HG03108 (cell line): Measurements from ENCODE around the gene NLRC3.

Experiments used
- ATAC-seq: cut with Tn5 transposase; IDR thresholded peaks from one replicate; pipeline ENCODE4 v1.9.1; 2021; ENCODE audit warnings: moderate library complexity; ENCODE audit not compliant: unreplicated experiment

Gene NLRC3

DNA sequence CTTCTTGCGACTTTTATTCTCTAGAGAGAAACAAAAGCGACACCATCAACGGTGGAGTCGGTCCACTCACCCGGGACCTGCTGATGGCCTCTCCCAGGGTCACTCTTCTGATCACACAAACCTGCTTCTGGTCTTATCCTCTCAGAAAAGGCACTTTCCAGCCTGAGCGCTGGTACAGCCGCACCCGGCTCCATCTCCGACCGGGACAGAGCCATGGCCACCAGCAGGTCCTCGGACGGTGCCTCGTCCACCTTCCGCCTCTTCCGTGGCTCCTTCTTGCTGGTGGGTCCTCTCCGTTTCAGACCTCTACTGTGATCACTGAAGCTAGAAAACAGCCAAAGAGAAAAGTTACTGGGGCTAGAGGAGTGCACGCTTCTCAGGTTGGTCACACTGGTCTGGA is 20.5 kb upstream of the NLRC3 start:
- no peak for ATAC-seq

DNA sequence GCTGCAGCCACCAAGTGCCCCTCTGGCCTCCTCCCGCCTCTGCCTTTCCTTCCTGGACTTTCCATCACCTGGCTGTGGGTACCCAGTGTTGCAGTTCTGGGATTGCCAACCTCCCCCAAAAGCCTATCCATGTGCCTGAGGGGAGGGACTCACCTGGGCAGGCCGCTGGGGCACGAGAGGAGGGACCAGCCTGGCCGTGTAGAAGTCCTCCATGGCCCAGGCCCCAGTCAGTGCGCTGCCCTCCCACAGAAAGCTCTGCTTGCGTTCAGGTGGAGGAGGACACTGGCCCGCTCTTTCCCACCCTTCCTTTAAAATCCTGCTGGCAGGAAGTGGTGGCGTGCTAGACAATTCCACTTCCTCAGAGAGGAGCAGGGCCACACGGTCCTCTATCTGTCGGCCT is 20.0 kb upstream of the NLRC3 start:
- ATAC-seq, result no peak

DNA sequence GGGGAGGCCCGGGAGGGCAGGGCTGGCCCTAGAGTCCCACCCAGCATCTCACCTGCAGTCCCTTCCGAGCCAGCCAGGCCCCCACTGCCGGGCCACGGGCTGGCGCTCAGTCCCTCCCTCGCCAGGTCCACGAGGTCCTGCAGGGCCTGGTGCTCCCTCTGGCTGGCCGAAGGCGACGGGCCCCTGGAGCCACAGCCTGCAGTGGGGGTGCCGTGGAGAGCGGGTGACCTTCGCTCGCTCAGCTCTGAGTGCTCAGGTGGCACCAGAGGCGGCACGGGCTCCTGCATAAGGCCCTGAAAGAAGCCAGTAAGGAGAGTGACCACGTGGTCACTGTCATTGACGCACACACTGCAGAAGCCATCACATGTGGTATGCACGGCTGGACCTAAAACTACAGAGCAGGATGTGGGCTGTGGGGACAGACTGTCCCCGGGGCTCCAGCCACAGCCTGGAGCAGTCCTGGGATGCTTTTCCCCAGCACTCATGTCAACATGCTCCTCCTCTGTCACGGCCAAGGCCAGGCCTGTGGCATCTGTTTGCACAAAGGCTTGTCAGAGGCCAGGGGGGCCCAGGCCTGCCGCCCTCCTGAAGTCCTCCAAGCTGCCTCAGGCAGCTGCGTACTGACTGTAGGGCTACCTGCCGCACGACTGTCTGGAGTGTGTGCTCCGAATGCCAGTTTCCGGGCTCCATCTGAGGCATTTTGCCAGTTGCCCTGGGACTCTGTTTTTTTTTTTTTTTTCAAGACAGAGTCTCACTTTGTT is 19.1 kb upstream of the NLRC3 start:
- no peak for ATAC-seq

DNA sequence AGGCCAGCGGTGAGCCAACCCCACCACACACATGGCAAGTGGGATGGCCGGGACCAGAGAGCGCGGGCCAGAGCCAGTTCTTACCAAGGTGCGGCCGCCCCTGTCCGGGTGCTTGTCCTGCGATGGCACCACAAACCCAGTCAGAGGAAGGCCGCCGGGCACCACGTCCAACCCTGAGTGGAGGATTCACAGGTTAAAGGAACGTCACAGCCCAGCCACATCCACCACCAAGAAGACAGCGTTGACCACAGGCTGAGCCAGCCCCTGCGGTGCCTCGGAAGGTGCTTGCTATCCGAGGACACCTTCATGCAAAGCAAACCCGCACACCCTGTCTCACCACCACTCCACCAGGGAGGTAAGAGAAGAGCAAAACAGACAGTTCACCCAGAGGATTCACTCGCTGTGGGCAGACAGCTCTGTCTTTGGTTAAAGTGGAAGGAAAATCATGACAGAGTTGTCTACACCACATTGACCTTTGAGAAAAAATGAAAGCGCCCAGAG is 18.4 kb upstream of the NLRC3 start:
- ATAC-seq, result no peak

DNA sequence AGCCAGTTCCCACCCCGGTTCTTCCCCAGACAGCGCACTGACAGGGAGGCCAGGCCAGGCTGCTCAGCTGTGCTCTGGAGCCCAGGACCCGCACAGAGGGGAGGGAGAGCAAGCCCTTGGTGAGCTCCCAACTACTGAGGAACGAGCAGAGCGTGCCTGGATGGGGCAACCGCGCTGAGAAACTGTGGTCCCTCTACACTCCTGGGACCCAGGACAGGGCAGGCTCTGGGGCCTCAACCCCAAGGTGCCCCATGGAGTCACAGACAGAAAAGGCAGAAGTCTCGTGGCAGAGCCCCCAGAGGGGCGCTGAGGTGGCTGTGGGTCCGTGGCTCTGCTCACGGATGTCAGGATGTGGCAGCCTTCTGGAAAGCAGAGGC is 17.9 kb upstream of the NLRC3 start:
- ATAC-seq, result no peak

DNA sequence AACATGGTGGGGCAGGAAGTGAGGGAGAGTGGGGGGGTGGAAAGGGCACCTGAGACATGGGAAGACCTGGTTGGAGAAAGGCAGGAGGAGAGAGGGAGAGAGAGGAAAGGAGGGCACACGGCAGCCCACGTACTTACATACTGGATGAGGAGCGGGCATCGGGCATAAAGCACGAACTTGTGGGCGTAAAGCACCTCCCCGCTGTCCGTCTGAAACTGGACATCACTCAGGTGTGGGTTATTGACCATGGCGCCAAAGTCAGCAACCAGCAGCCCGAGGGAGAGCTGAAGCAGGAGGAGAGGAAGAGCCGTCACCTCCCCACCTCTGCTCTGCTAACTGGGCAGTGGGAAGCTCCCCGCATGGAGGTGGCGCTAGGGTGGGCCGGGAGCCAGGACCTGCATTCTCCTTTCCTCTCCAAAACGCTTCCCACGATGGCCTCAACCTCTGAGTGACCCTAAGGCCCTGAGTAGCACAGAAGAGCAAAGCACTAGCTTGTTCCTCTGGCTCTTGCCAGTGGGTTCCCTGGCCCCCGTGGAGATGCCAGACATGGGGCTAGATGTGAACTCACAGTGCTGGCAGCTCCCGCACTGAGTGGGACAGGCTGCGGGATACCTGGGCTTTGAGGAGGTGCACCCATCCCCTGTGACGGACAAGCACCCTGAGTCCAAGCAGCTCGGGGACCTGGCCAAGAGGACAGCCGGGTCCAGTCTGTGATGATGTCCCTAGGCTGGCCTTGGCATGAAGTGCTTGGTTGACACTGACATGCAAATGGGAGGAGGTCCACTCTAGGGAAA is 17.3 kb upstream of the NLRC3 start:
- ATAC-seq, result no peak

DNA sequence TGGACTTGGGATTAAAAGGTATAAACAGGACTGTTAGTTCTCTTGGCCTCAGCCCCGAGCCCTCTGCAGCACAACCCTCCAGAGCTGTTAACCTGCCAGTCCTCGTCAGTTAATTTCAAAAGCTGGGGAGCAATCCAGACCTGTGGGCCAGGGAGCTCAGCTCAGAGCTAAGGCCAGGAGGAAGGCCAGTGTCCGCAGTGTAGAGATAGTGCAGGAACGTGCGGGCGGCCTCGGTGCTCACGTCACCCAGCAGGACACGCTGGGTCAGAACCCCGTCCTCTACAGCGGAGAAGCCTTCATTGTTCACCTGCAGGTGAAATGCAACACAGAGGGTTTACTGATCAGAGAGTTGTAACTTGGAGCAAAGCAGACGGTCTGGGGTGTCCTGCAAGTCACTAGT is 15.4 kb upstream of the NLRC3 start:
- no peak for ATAC-seq

DNA sequence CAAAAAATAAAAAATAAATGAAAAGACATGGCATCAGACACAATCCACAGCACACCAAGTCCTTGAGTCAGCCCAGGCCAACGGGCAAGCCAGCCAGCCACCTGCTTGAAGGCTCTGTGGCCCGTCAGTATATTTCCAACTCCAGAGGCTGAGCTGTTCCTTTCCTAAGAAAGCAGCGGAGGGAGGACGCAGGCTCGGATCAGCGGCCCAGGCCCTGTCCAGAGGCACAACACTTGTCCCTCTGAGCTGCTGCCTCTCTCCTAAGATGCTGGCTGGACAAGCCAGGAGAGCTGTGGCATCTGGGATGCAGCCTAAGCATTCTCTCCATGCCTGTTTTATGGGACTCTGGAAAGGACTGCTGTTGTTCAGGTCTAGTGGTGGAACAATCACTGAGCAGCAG is 14.8 kb upstream of the NLRC3 start:
- ATAC-seq, result no peak

DNA sequence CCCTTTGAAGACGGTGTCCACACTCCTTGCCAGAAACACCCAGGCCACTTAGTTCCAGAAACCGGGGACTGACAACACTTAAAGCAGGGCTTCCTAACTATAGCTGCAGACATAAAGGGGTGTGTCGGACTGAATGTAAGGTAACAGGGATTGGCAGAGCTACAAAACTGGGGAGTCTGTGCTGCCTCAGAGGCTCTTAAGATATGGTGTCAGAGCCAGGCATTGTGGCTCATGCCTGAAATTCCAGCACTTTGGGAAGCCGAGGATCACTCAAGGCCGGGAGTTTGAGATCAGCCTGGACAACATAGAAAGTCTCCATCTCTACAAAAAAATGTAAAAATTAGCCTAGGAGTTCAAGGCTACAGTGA is 14.2 kb upstream of the NLRC3 start:
- ATAC-seq, result no peak

DNA sequence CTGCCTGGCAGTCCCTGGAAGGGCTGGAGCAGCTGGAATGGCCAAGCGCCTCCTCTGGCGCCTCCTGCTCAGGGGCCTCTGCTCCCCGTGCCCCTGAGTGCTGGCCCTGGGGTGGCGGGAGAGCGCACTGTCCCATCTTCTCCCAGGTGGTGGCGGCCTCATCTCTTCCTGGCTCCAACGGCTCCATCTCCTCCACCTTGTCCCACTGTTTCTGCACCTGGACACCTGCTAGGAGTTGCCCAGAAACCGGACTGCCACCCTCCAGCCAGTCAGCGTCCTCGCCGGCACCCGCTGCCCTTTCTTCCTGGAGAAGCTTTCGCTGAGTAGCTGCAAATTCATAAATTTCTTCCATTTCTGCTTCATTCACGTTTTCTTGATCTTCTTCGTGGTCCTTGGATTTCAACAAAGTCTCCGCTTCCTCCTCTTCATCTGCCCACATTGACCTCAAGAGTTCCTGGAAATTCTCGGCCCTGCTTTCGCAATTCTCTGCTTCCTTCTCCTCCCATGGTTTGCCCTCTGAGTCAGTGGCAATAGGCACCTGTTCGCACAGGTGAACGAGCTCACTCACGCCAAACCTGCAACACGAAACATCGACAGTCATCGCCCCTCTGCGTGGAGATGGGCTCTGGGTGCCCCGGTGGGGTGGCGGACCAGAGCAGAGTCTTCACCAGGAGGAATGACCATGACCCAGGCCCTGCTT is 13.7 kb upstream of the NLRC3 start:
- ATAC-seq, result no peak

DNA sequence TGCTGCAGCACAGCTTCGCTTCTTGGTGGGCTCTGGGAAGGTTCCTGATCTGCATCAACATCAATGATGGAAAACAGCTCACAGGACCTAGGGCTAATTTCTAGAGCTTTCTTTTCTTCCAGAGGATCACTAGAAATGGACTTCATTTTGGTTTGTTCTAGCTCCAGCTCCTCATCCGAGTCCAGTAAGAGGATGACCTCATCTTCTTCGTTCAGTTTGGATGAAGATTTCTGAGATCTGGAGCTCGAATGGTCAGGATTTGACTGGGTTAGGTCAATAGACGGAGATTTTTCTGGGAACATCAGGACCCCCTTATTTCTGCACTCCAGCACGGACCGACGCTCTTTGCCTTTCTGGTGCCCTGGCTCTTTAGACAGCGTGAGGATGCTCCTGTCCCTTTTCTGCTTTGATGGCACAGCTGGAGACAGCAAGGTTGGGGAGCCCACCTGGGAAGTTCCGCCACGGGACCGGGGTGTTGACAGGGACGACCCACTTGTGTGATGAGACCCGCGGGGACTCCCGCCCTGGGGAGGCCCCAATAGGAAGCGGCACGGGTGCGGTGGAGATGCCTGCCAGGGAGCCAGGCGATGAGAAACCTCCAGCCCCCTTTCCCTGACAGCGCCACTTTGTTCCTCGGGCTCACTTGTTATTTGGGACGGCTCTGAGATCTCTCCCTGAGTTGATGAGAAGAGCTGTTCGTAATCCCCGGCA is 12.9 kb upstream of the NLRC3 start:
- ATAC-seq, result no peak

DNA sequence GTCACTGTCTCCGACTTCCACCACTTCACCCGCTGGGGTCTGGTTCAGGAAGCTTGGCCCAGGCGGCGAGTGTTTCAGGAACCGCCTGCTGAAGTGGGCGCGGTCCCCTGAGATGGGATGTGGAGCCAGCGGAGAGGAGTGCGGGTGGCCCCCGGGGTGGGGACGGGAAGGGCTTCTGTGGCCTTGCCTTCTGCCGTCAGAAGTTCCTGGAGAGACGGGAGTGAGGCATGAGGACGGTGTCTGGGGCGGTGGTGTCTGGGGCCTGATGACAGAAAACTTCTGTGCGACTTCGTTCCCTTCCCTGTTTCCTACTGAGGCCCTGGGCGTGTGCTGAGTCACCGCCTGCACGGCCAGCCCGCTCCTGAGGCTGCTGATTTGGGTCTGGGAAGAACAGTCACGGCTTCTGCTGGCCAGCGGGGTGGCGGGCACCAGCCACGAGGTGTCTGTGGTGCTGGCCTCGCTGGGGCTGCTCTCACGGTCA is 12.3 kb upstream of the NLRC3 start:
- no peak for ATAC-seq

DNA sequence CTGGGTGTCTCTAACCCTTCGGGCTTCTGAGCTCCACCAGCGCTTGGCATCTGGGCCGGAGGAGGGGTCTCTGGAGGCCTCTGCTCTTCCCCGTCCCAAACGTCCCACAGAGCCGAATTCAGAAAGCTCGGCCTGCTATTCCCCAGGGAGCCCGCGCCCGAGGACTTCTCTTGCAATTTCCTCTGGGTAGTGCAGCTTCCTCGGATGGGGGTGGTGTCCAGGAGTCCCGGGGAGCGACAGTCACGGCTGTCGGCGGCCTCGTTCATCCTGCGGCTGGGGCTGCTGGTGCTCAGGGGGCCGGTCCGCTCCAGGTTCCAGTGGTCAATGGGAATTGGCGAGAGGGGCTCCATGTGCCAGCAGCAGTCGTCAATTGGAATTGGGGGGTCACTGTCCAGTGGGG is 11.8 kb upstream of the NLRC3 start:
- no peak for ATAC-seq

DNA sequence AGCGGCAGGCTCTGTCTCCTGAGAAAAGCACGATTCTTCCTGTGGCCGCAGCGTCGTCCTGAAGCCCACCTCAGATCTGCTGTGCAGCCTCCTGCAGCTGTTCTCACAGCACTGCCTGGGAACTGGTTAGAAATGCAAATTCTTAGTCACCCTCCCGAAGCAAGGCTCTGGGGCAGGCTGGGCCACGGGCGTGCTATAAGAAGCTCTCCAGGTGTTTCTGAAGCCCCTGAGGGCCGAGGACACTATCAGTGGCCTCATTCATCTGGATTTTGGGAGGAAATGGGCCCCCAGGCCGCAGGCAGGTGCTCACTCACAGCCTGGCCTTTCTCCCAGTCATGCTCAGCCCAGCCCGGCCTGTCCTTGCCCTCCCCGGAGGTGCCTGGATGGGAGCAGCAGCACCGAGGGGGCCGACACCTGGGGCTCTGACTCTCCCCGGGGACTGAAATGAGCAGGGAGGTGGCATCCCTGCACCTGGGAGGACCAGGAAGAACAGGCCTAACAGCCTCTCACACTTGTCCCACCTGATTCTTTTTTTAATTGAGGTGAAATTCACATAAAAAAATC is 10.4 kb upstream of the NLRC3 start:
- no peak for ATAC-seq

DNA sequence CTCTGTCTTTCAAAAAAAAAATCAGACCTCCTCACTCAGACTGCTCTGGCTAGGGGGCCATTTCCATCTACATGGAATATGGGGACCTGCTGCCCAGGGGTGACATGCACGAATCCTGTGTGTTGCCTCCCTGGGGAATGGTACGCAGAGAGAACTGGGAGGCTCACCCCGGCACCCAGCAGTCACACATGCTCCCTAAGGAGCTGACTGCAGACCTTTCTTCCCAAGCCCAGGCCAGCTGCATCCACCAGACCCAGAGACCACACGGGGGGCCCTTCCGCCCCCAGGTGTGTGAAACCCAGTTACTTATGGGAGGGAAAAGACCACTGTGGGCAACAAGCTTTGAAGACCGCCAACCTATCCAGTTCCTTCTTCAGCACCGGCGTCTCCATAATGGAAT is 7.2 kb upstream of the NLRC3 start:
- no peak for ATAC-seq

DNA sequence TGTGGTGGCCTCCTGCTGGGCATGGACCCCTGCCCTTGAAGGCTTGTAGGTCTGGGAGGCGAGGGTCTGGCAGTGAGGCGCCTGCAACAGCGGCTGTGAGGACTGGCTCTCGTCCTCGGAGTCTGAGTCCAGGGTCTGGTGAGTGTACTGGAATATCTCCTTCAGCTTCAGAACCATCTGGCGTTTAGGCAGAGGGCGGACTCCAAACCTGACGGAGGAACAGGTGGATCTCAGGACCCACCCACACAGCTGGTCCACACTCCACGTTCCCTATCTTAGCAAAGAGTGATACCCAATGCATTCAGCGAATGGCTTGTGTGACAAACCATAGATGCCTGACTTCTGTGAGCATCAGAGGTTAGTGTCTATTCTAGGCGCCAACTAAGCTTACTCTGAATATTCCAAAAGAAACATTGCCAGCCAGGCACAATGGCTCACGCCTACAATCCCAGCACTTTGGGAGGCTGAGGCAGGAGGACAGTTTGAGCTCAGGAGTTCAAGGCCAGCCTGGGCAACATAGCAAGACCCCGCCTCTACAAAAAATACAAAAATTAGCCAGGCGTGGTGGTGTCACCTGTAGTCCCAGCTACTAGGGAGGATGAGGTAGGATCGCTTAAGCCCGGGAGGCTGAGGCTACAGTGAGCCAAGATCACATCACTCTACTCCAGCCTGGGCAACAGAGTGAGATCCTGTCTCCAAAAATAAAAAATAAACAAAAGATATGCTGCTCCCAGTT is 6.3 kb upstream of the NLRC3 start:
- ATAC-seq, result no peak

DNA sequence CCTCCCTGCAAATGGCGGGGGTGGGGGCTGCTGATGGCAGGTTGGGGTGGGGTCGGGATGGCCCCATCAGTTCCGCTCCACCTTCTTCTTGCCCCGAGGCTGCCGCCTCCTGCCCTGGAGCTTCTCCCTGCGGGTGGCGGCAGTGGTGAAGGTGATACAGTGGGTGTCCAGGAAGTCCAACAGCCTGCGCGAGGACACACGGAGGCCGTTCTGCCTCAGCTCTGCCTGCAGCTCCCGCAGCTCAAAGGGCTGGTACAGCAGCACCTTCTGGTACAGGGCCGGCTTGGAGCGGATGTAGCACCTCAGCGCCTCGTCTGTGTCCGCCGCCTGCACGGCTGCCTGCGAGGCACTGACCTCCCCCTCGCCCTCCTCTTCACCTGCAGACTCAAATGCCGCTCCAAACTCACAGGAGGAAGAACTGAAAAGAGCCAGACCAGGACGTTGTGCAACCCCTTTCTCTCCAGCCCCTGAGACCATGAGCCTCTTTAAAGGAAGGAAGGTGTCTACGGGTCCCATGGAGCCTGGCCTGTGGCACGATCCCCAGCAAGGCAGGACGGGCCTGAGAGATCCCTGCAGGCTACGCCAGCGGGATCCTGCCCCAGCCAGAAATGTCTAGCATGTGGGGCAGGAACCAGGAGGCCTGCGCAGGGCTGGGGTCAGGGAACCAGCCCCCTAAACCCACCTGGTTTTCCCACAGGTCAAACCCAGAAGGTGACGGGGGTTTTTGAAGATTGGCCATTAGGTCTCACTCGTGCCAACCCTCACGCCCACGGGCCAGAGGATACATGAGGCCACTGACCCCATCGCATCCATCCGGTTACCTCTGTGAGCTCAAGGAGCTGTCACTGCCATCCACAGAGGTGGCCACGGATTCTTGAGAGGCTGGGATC is 5.3 kb upstream of the NLRC3 start:
- no peak for ATAC-seq

DNA sequence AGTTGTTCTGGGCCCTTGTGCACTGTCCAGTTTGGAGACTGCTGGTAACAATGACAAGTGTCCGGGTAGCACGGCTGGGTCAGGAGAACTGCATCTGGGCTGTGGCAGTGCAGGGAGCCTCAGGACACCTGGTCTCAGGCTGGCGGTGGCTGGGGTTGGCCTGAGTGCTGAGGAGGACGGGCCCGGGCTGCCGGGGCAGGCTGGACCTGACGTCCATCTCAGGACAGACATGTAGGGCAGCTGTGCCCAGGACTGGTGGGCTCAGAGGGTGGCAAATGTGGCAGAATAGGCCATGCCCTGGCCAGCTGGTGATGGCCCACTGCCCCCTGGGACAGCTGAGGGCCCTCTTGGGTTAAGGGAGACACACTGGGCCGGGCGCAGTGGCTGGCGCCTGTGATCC is 4.2 kb upstream of the NLRC3 start:
- ATAC-seq, result no peak

DNA sequence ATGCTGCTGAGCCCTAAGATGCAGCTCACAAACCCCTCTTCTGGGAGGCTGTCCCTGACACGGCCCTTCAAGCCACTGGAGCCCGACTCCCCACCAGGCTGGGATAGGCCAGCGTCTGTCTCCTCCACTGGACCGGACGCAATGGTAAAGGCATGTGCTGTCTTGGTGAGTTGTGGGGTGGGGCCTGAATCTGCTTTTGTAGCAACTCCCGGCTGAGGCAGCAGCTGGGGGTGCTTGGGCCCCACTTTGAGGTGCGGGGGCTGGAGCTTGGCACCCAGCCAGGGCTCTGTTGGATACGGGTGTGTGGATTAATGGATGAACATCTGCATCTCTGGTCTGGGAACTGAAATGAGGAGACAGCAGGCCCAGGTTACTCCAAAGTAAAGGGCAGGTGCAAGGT is 3.5 kb upstream of the NLRC3 start:
- ATAC-seq, result no peak
